Measurements from ENCODE around the gene ANO1.
"Not testable (repeated sequence)": the region's sequence is repeated elsewhere in the genome, so short reads cannot be mapped to it uniquely, and the experiment has no call there.

Gene ANO1

DNA sequence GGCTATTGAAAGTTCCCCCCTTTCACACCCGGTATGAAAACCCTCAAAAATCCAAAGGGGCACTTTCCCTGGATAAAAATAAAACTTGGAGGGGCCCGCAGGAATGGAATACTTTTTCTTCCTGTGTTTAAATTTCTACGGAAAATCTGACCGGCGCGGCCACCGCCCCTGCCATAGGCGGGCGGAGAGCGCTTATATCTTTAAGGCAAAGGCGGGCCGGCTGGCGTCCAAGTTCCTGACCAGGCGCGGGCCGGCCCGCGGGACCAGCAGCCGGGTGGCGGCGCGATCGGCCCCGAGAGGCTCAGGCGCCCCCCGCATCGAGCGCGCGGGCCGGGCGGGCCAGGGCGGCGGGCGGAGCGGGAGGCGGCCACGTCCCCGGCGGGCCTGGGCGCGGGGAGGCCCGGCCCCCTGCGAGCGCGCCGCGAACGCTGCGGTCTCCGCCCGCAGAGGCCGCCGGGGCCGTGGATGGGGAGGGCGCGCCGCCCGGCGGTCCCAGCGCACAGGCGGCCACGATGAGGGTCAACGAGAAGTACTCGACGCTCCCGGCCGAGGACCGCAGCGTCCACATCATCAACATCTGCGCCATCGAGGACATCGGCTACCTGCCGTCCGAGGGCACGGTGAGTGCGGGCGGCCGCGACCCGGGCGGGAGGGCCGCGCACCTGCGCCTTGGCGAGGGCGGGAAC is at the start of gene ANO1:
TSS of gene ANO1 (plus strand) at position 223 of the 686 bp plus-strand sequence. CDS start at position 513, 290 bp downstream.
- no peak for DNase-seq (ENCODE audit: low read depth)

- DNase-seq (ENCODE audit: low read depth): no peak
Measured at GRCh38 chr11:70029115-70029860, 48.8 kb upstream of the ANO1 start.

- no peak for DNase-seq (ENCODE audit: low read depth)
Measured at GRCh38 chr11:70029861-70030380, 48.2 kb upstream of the ANO1 start.

GRCh38 chr11:70030412-70030811 is 47.7 kb upstream of the ANO1 start:
- no peak for DNase-seq (ENCODE audit: low read depth)

- DNase-seq (ENCODE audit: low read depth): no peak
Measured at GRCh38 chr11:70031631-70032469, 46.3 kb upstream of the ANO1 start.

DNA sequence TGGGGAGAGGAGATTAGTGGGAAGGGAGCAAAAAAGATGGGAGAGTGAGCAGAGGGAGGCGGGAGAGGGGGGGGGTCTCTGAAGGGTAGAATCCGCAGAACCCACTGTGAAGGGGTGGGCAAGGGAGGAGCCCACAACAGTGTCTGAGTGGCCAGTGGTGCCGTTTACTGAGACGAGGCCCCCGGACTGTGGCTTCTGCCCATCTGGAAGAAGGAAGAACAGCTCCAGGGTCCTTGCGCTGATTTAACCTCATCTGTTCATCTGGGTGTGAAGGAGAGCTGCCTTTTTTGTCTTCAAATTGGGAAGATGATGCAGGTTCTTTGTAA is 45.7 kb upstream of the ANO1 start:
- DNase-seq (ENCODE audit: low read depth): no peak

DNA sequence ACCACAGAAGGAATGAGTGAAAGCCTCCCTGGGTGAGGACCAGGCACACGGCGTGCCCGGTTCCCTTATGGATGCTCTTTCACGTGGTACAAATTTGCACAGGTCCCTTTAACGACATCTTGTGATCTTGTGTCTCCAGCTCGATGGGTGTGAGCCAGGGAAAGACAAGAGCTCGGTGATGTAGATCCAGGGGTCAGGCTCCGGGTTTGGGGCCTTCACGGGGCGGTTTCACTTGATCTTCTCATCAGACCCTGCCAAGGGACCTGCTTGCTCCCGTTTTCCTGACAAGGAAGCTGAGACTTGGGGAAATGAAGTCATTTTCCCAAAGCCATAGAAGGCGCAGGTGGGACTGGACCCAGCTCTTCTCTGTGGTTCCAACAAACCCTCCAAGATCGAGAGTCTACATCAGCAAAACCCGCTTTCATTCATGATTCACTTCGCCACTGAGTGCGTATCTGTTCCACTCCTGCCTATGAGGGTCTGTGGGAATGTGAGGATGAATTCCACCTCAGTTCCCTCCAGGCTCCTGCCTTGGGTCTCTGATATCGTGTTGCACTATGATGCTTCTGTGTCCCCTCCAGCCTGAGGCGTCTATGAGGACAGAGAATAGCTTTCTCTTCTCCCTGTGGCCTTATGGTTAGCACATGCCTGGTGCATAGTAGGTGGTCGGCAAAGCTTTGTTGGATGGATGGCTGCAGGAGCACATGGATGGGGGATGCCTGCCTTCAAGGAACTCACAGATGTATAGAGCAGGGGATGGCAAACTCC is 45.0 kb upstream of the ANO1 start:
- no peak for DNase-seq (ENCODE audit: low read depth)

GRCh38 chr11:70033711-70034070 is 44.4 kb upstream of the ANO1 start:
- no peak for DNase-seq (ENCODE audit: low read depth)

GRCh38 chr11:70034740-70035365 is 43.3 kb upstream of the ANO1 start:
- DNase-seq (ENCODE audit: low read depth): no peak

- DNase-seq (ENCODE audit: low read depth): not testable (repeated sequence)
Measured at GRCh38 chr11:70035665-70036064, 42.5 kb upstream of the ANO1 start.

DNA sequence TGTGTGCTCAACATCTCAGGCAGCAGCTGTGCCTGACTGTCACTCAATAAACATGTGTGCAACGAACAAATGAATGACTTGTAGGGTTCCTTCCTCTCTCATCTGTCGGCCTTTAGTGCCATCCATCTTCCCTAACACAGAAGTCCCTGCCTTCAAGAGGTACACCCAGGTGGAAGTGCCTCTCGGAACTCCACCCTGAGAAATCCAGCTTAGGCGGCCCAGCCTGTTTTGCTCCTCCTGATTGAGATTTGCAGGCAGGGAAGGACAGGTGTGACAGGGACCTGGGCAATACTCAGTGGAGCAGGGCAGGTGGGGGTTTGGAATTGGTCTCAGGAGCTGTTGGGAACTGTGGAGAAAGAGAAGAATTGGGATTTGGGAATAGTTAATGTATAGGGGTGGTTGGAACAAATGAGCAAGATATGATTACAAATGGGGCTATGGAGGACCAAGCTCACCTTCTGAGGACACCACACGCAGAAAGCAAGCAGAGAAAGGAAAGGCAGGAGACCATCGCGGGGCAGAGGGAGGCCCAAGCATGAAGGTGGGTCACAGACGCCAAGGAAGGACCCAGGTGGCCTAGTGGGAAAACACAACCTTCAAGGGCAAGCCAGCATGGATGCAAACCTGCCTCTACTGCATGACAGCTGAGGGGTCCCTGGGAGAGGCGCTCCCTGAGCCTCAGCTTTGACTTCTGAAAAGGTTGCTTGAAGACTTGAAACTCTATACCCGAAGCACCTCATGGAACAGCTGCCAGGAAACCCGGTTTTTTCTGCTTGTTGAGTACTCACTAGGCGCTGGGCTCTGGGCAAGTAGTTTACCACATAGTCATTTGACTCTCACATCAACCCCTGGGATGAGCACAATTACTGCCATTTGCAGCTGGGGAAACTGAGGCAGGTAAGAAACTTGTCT is 40.9 kb upstream of the ANO1 start:
- no peak for DNase-seq (ENCODE audit: low read depth)

- DNase-seq (ENCODE audit: low read depth): no peak
Measured at GRCh38 chr11:70038034-70038834, 39.9 kb upstream of the ANO1 start.

DNA sequence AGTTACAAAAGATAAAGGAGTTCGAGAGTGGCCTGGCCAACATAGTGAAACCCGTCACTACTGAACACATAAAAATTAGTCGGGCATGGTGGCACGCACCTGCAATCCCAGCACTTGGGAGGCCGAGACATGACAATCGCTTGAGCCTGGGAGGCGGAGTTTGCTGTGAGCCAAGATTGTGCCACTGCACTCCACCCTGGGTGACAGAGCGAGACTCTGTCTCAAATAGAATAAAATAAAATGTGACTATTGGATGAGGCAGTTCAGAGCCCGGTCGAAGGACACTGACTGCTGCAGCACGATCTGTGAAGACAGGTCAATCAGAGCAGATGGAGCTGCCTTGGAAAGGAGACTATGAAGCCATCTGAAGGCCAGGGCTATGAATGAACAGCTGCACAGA is 37.7 kb upstream of the ANO1 start:
- DNase-seq (ENCODE audit: low read depth): no peak

DNA sequence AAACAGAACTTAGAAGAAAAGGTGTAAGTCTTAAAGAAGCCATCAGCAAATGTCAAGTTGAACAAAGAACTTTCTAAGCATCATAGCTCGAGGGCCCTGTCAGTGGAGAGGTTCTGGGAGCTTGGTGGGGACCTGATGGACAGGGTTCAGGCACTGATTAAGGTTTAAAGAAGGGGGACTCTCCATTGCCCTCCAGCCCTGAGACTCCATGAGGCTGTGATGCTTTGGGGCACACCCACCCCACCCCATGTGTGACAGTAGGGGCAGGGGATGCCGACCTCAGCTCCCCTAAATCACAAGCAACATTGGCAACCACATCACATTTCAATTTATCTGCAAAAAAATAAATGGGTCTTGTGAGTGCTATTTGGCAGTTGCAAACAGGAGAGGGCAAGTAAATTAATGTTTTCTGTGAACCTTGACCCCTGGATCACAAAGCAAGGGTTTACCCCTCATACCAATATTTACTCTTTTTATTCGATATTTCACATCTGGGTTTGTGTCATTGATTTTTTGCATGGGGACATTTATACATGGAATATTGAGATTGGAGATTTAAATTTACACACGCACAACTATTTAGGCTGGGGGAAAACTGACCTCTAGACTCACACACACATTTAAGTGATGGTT is 37.1 kb upstream of the ANO1 start:
- DNase-seq (ENCODE audit: low read depth): no peak

DNA sequence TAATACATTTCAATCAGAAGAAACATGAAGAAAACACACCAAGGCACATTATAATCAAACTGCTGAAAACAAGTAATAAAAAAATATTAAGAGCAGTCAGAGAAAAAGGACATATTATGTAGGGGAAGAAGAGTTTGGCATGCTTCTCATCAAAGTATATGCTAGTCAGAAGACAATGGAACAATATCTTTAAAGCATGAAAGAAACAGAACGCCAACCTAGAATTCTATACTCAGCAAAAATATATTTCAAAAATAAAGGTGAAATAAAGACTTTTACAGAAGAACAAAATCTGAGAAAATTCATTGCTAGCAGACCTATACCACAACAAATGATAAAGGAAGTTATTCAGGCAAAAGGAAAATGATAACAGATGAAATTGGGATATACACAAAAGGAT is 34.6 kb upstream of the ANO1 start:
- DNase-seq (ENCODE audit: low read depth): no peak

DNA sequence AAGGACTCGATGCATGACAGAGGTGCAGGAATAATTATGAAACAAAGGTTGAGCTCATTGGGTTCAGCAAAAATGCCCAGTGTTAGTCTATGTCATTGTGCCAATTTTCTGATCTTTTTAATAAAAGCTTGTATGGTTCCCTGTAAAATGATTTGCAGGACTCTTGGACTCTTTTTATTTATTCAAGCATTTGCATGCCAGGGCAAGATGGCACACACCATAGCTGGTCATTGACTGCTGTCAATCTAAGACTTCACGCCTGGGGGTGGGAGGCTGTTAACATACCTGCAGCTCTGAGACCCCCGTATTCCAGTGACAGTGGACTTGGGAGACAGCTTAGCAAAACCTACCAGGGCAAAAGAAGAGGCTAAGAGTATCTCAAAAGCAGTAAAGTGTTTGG is 32.0 kb upstream of the ANO1 start:
- no peak for DNase-seq (ENCODE audit: low read depth)

DNA sequence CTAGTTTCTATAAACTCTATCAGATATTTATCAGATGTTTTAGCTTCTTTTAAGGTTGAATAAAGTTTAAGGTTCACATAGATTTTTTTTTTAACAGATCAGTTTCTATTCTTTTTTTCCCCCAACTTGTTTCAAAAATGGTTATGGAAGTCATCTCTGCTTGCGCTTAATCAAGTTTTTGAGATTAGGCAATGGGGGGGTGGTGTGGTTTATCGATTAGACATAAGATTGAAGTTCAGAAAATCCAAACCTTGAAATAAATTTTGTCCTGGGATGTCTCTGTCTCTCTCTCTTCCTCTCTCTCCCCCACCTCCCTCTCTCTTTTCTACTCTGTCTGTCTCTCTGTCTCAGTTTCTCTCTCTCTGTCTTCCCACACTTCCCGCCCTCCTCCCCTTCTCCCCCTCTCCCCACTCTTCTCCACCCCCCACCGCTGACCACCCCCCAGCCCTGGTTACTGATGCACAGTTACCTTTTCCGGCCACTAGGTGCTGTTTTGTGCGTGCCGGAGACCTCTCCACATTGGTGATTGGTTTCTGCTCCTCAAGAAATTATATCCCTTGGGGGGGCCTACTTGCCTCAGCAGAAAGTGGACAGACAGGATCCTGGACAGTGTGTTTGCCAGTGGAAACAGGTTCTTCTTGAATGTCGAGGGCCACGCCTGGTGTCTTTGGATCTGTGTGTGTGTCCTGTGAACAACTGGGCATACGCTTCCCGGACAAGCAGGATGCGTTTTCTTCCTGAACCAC is 29.7 kb upstream of the ANO1 start:
- no peak for DNase-seq (ENCODE audit: low read depth)

DNA sequence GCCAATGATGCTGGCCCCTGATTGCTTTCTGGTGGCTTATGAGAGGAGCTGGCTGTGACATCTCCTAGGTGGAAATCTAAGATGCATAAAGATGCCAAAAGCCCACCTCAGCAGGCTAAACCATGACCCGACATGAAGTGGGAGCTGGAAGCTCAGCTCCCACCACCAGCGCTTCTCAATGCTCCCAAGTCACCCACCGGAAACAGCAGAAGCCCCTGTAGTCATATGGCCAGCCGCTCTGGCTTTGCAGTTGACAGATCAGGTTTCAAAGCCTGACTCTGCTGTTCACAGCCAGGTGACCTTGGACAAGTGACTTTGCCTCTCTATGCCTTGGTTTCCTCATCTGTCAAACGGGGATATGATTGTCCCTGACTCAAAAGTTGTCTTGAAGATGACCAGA is 29.1 kb upstream of the ANO1 start:
- DNase-seq (ENCODE audit: low read depth): no peak

Data from activated T-cell treated with anti-CD3 and anti-CD28 coated beads for 1 hour (primary cell).